Urinary bladder (tissue), 4 donors: ENCODE measurements around the gene SYCP2. TPM values are rescaled to one million over a fixed set of nuclear protein-coding genes. Genes with fewer than 3 reads are reported as not detected.

Source experiments
- DNase-seq: peaks from one replicate; pipeline ENCODE4 v3.0.0-alpha.2; 2015; ENCODE audit errors: extremely low spot score
- H3K27ac ChIP-seq: one replicate; pipeline ENCODE4 v1.5.1; 2013; ENCODE audit warnings: low read depth, mild to moderate bottlenecking, moderate library complexity
- H3K36me3 ChIP-seq: one replicate; pipeline ENCODE4 v1.6.1; 2013; ENCODE audit warnings: mild to moderate bottlenecking, moderate library complexity; ENCODE audit not compliant: insufficient read depth
- H3K4me1 ChIP-seq: one replicate; pipeline ENCODE4 v1.6.1; 2013; ENCODE audit warnings: mild to moderate bottlenecking, moderate library complexity; ENCODE audit not compliant: insufficient read depth
- H3K4me3 ChIP-seq: one replicate; pipeline ENCODE4 v1.5.1; 2013; ENCODE audit warnings: low read depth, low read length
- WGBS: extraction: QIAGEN DNeasy Blood & Tissue Kit; methylation state at CpG from one replicate; pipeline ENCODE4 v1.1.7; 2013; 5-methylcytosine and 5-hydroxymethylcytosine counted together
- polyA plus RNA-seq: library from polyadenylated mRNA; stranded (reverse); fragments of 200-250 nt; gene quantifications from one replicate; pipeline ENCODE4 v1.2.3, GENCODE V29; 2013
- total RNA-seq: library from RNA; depleted of rRNA; stranded (reverse); fragments of >200 nt; gene quantifications from one replicate; pipeline ENCODE4 v1.2.3, GENCODE V29; 2014
- donor health status: healthy with polysubstance abuse.
- donor health status: healthy.

The SYCP2 gene
- total and polyA plus RNA-seq, 2 donors, result 1.2 to 6.7 TPM

DNA sequence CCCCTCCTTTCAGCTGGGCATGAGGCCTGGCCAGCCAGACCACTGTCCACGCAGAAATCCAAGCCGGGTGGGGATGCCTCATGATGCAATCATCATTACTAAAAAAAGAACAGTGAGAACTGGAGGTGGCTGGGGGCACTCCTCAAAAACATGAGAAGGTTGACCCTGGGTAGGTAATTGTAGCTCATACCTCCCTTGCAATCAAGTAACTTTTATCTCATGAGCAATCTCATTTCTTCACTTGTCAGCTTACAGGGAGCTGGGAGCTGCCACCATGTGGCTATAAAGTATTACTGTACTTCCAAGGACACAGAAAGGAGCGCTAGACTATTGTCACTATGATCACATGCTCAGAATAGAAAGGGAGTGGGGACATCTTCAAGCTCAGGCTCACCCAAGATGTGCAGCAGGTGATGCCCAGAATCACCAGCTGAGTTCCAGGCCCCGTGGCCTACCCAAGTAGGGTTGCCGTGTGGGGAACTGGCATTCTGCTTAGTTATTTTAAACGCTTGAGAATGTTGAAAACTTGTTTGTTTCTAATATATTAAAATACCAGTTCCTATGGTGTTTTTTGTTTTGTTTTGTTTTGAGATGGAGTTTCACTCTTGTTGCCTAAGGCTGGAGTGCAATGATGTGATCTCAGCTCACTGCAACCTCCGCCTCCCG is 21.8 kb upstream of the SYCP2 start:
- 83% methylated on average over 8 of the region's 8 CpGs for WGBS
- Histone ChIP-seq H3K36me3 (no peaks in the 10 kb centered on the region), H3K4me3 (no peak overlapping the region), H3K27ac (no peak overlapping the region), H3K4me1 (no peaks in the 10 kb centered on the region)
- no peak for DNase-seq

DNA sequence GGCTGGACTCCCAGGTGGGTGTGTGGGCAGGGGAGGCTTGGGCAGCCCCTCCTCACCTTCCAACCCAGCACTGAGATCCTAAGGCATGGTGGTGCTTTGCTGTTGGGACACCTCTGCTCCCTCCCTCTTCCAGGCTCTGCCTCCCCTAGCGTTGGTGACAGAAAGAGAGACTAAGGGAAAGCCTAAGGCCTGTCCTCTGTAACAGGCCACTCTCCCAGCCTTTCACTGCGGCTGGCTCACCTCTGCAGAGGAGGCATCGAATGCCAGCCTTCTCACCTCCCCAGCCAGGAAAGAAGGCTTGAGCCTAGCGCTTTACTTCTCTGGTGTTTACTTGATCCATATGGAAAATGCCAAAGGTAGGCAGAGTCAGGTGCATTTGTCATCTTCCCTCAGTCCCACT is 21.3 kb upstream of the SYCP2 start:
- no peaks in the 10 kb centered on the region for H3K4me1 ChIP-seq
- 88% methylated on average over 4 of the region's 4 CpGs for WGBS
- DNase-seq, result no peak
- H3K4me3 ChIP-seq, result no peak overlapping the region
- H3K36me3 ChIP-seq, result no peaks in the 10 kb centered on the region
- no peak overlapping the region for H3K27ac ChIP-seq

DNA sequence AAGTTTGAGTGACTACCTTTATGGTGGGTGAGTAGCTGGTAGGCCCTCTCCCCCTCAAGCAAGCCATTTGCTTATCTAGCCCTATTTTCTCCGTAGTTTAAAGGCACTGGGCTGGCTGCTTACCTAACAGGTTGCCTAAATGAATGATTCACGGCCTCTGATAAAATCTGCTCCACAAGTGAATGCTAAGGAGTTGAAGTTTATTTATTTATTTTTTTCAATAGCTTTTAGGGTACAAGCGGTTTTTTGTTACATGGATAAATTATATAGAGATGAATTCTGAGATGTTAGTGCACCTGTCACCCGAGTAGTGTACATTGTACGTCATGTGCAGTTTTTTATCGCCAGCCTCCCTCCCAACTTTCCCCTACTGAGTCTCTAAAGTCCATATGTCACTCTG is 16.5 kb upstream of the SYCP2 start:
- WGBS, result 87% methylated on average over 6 of the region's 6 CpGs
- Histone ChIP-seq H3K4me1 (no peaks in the 10 kb centered on the region), H3K4me3 (no peak overlapping the region), H3K27ac (no peak overlapping the region), H3K36me3 (no peaks in the 10 kb centered on the region)
- DNase-seq, result no peak

DNA sequence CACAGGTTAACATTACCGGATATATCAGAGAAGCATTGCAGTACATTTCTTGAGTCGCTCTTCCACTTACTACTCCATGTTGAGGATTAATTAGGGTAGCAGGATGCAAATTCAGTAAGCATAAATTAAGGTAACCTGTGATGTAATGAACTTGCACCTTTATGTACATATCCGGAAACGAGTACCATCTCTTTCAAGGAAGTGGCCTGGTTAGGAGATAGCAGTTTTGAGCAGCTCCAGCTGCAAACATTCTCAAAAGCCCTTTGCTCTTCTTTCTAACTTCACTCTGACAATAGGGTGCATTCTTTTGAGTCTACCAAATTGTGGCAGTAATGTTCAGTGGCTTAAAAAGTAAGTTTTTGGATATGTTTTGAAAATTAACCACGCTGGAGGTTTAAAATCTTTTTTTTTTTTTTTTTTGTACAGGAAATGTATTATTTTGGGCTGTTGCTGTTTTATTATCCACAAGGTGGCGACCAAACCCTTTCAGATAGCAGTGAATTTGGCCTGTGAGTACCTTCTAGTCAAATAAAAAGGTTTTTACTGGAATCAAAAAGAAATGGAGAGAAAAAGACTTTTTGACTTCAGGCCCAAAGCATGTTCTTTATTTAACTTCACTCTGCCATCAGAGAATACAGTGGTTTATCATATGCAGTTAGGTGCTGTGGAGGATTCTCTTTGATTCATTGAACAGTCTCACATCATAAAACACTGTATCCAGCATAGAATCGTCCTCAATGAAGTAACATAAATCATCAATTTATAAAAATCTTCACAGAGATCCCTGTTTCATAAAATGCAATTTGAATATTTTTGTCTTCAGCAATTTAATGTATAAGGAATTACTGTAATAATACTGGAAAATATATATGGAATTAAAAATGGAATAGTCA is 15.6 kb upstream of the SYCP2 start:
- WGBS, result 39% methylated on average over 7 of the region's 7 CpGs
- DNase-seq, result peak; percentile 55

DNA sequence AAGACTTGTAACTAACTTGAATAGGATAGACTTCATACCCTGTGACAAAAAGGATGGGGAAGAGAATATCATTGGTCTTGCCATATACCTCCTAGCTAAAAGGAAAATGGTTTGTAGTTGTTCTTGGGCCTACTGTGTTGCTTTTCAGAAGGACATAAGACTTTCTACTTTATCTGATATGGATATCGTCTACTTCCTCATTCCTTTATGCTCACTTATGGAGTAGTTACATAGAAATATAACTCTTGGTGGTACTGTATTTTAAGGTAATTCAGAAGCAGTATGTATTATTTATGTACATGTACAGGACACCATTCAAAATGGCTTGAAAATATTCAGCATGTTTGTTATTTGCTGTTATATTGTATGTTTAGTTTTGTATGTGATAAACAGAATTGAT is 14.8 kb upstream of the SYCP2 start:
- no peaks in the 10 kb centered on the region for H3K4me1 ChIP-seq
- DNase-seq, result no peak
- 54% methylated on average over 1 of the region's 1 CpG for WGBS
- H3K4me3 ChIP-seq, result no peak overlapping the region
- no peaks in the 10 kb centered on the region for H3K36me3 ChIP-seq
- H3K27ac ChIP-seq, result no peak overlapping the region

More for the DNA sequence above, 15.6 kb upstream of the SYCP2 start:
- no peak overlapping the region for H3K27ac ChIP-seq
- no peaks in the 10 kb centered on the region for H3K4me1 ChIP-seq
- no peak overlapping the region for H3K4me3 ChIP-seq
- no peaks in the 10 kb centered on the region for H3K36me3 ChIP-seq

DNA sequence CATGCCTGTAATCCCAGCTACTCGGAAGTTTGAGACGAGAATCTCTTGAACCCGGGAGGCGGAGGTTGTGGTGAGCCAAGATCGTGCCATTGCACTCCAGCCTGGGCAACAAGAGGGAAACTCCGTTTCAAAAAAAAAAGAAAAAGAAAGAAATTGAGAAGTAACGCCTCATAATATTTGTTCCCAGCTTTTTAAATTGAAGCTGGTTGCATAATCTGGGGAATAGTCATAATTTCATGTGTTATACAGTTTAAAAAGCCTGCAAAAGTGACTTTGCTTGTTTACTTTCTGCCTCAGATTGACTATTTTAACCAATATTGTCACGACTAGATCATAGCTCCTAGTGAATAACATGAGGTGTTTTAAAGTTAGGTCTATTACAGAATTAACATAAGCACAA is 13.9 kb upstream of the SYCP2 start:
- 92% methylated on average over 8 of the region's 8 CpGs for WGBS
- Histone ChIP-seq H3K4me3 (no peak overlapping the region), H3K27ac (no peak overlapping the region), H3K36me3 (no peaks in the 10 kb centered on the region), H3K4me1 (no peaks in the 10 kb centered on the region)
- DNase-seq, result no peak

DNA sequence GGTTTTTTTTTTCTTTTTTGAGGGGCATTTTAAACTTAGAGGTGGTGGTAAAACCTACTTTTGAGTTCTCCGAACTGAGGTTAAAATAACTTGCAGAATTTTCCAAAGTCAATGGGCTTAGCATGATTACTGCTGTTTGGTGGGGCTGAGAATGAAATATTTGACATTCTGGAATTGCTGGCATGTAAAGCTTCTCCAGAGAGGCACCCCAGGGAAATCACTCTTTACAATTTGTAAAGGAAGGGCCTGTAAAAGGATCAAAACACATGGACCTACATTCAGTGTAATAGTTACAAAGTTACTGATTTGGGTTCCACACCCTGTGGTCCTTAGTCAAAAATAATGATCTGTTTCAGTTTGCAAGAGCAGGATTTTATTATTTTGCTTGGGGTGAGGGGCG is 12.3 kb upstream of the SYCP2 start:
- no peak overlapping the region for H3K4me3 ChIP-seq
- no peak for DNase-seq
- no peaks in the 10 kb centered on the region for H3K36me3 ChIP-seq
- H3K27ac ChIP-seq, result no peak overlapping the region
- WGBS, result 75% methylated on average over 2 of the region's 2 CpGs
- no peaks in the 10 kb centered on the region for H3K4me1 ChIP-seq

DNA sequence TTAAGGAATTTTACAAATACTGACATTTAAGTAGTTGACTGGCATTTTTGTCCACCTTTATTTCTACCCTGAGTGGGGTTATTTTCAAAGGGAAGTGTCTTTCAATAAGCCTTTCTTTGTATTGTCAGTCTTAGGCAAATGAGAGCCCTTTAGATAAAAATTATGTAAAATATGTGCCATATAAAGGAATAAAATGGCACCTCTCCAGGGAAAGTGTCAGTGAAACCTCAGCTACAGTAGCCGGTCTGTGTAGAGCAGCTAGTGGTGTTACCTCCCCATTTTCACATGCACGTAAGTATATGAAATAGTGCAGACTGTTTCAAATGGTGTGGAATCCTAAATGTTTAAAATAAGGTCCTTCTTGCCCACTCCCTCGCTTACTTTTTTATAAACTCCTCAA is 11.7 kb upstream of the SYCP2 start:
- DNase-seq, result no peak
- 69% methylated on average over 3 of the region's 3 CpGs for WGBS
- Histone ChIP-seq H3K4me3 (no peak overlapping the region), H3K27ac (no peak overlapping the region), H3K4me1 (no peaks in the 10 kb centered on the region), H3K36me3 (no peaks in the 10 kb centered on the region)

DNA sequence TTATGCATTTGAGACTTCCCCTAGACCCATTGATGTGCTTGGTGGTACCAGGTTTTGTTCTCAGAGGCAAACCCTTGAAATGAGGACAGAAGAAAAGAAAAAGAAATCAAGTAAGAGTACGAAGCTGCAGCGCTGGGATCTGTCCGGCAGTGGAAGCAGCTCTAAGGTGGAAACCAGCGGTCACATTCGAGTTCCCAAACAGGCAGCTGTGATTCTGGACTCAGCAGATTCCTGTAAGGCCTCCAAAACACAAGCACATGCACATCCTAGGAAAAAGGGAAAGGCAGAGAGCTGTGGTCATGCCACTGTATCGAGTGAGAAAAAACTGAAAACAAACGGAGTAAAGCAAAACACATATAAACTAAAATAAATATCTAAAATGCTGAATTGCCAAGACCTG is 11.3 kb upstream of the SYCP2 start:
- no peaks in the 10 kb centered on the region for H3K4me1 ChIP-seq
- DNase-seq, result no peak
- H3K27ac ChIP-seq, result no peak overlapping the region
- WGBS, result 88% methylated on average over 7 of the region's 7 CpGs
- H3K4me3 ChIP-seq, result no peak overlapping the region
- no peaks in the 10 kb centered on the region for H3K36me3 ChIP-seq

DNA sequence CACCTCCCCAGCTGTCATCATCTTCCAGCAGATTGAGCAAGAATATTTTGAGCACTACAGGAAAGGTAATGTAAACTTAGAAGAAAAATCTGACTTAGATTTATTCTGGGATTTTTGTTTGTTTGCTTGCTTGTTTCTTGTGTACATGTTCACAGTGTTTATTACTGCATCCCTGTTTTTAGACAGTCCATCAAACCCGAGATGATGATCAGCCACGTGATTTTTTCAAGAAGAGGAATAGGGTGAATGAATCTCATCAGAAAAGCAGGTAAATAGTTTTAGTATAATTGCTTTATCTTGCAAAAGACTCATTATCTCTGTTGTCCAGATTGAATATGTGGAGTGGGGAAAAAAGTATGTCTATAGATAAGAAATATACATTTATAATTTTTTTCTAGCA is 8.8 kb upstream of the SYCP2 start:
- no peak for DNase-seq
- H3K27ac ChIP-seq, result no peak overlapping the region
- no peaks in the 10 kb centered on the region for H3K36me3 ChIP-seq
- peaks cover 2% of the 10 kb centered on the region for H3K4me1 ChIP-seq
- WGBS, result 85% methylated on average over 2 of the region's 2 CpGs
- no peak overlapping the region for H3K4me3 ChIP-seq

DNA sequence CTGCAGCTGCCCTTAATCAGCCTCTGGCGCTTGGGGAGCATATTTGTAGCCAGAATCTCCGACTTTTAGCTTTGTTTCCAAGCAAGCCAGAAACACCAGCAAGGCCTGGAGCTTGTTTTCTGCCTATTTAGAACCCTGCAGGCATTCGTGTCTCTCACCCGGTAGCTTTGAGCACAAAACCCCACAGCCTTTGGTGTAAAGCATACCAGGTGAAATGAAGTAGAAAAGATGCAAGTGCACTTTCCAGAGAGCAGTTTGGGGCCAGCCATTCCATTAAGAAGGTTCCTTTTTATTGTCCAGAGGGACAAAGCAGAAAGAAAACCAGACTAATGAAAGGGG is 7.5 kb upstream of the SYCP2 start:
- H3K4me3 ChIP-seq, result peak overlapping the region; percentile 70
- 0% methylated on average over 4 of the region's 4 CpGs for whole genome bisulfite sequencing
- no peak for DNase-seq
- H3K27ac ChIP-seq, result peak overlapping the region; percentile 80
- no peaks in the 10 kb centered on the region for H3K36me3 ChIP-seq
- H3K4me1 ChIP-seq, result peaks cover 2% of the 10 kb centered on the region

DNA sequence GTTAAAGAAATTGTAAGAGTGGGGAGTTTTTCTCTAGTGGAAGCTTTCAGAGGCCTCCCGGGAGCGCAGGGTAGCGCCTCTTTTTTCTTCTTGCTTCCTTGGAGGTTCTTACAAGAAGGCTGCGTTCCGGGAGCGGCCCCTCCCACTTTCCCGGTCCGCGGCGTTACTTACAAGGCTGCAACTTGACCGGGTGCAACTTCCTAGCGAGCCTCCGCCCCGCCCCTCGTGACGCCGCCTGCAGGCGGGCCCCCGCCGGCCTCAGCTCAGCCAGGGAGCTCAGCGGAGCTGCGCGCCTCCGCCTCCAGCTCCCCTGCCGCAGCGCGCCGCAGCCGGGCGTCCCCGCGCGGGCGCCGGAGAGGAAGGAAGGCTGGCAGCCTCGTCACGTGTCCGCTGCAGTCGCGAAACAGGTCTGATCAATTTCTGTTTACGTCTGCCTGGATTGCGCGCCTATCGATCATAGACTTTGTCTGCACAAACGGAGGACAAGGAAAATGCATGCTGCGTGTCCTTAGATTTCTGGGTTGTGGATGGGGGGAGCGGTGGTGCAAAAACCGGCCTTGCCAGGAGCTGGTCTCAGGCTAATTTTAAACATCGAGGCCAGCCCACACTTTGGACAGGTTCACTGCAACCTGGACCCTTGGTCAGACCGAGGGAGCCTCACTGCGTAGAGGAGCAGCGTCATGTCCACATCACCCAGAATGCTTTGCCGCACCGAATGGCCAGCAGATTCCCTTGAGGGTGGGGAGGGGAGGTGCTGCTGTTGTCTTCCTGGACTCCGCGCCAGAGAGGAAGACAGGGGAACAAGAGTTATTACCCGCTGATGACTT is 6.9 kb upstream of the SYCP2 start, which contains the start of the genes FAM217B and PPP1R3D:
FAM217B (plus strand) TSS at position 261 of the 827 bp plus-strand sequence. CDS start 3,555 bp downstream, outside the sequence.
PPP1R3D (minus strand) TSS at position 177 of the 827 bp plus-strand sequence. CDS start 374 bp downstream, outside the sequence.
- Histone ChIP-seq H3K27ac (peak within 1 kb of the TSS; percentile 89), H3K4me3 (peak within 1 kb of the TSS; percentile 70), H3K36me3 (no peaks in the 10 kb centered on the region), H3K4me1 (peaks cover 2% of the 10 kb centered on the region)
- under 1% methylated on average over 57 of the region's 57 CpGs for WGBS
- peak; percentile 84 for DNase-seq

DNA sequence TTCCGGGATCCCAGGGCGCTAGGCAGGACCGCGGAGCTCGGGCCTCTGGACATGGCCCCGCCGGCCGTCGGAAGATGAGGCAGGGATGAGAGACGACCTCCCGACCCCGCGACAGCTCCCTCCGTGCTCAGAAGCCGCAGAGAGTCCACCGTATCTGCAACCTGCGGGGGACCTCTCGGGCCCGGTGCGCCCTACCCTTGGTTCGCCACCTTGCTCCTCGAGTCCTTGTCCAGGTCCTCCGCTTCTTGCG is 6.4 kb upstream of the SYCP2 start:
- Histone ChIP-seq H3K4me3 (peak overlapping the region; percentile 70), H3K36me3 (no peaks in the 10 kb centered on the region), H3K27ac (peak overlapping the region; percentile 89), H3K4me1 (peaks cover 2% of the 10 kb centered on the region)
- under 1% methylated on average over 24 of the region's 24 CpGs for WGBS
- DNase-seq, result no peak
